Endothelial cell (in vitro differentiated cells): ENCODE measurements around the gene GFAP. TPM values are rescaled to one million over a fixed set of nuclear protein-coding genes. Genes with fewer than 3 reads are reported as not detected.

Experiments used
- DNase-seq: peaks from one replicate; pipeline ENCODE4 v3.0.0; 2021; ENCODE audit warnings: low spot score
- H3K27ac Mint-ChIP-seq: one replicate; pipeline ENCODE4 v1.8.0; 2021; ENCODE audit warnings: mixed read lengths, inconsistent platforms; ENCODE audit not compliant: unreplicated experiment
- H3K27me3 Mint-ChIP-seq: one replicate; pipeline ENCODE4 v1.8.0; 2021; ENCODE audit warnings: mild to moderate bottlenecking, moderate library complexity, mixed read lengths, inconsistent platforms; ENCODE audit not compliant: unreplicated experiment
- H3K36me3 Mint-ChIP-seq: one replicate; pipeline ENCODE4 v1.8.0; 2021; ENCODE audit warnings: mild to moderate bottlenecking, low read depth, mixed read lengths, inconsistent platforms; ENCODE audit not compliant: unreplicated experiment
- H3K4me1 Mint-ChIP-seq: one replicate; pipeline ENCODE4 v1.8.0; 2021; ENCODE audit warnings: mild to moderate bottlenecking, mixed read lengths, inconsistent platforms; ENCODE audit not compliant: unreplicated experiment
- H3K4me3 Mint-ChIP-seq: one replicate; pipeline ENCODE4 v1.8.0; 2021; ENCODE audit warnings: mild to moderate bottlenecking, mixed read lengths, inconsistent platforms; ENCODE audit not compliant: unreplicated experiment
- H3K9me3 Mint-ChIP-seq: one replicate; pipeline ENCODE4 v1.8.0; 2021; ENCODE audit warnings: mixed read lengths, inconsistent platforms; ENCODE audit not compliant: unreplicated experiment
- CTCF ChIP-seq: fragments of 200-600 bp; sonication (generic); IDR thresholded peaks from one replicate; pipeline ENCODE4 v1.5.0; 2021; ENCODE audit warnings: antibody characterized with exemption; ENCODE audit not compliant: unreplicated experiment
- total RNA-seq: library from RNA; stranded (reverse); fragmentation: NEBNext Ultra II Directional; extraction: Animal tissue kit (Norgen Biotek cat#: 25700); gene quantifications from one replicate; pipeline ENCODE4 v1.2.1, GENCODE V29; 2021; ENCODE audit not compliant: unreplicated experiment

The GFAP gene
- total RNA-seq, 1 donor from 2014 or later, result not detected

GRCh38 chr17:44956998-44957981 lies 42.0 kb upstream of the GFAP start:
- H3K36me3 Mint-ChIP-seq, result no peaks in the 10 kb centered on the region
- no peak overlapping the region for H3K27ac Mint-ChIP-seq
- DNase-seq, result no peak
- no peak for TF ChIP-seq CTCF
- H3K4me1 Mint-ChIP-seq, result no peaks in the 10 kb centered on the region
- H3K9me3 Mint-ChIP-seq, result no peaks in the 10 kb centered on the region
- H3K4me3 Mint-ChIP-seq, result no peak overlapping the region
- H3K27me3 Mint-ChIP-seq, result peaks cover 5% of the 10 kb centered on the region

DNA sequence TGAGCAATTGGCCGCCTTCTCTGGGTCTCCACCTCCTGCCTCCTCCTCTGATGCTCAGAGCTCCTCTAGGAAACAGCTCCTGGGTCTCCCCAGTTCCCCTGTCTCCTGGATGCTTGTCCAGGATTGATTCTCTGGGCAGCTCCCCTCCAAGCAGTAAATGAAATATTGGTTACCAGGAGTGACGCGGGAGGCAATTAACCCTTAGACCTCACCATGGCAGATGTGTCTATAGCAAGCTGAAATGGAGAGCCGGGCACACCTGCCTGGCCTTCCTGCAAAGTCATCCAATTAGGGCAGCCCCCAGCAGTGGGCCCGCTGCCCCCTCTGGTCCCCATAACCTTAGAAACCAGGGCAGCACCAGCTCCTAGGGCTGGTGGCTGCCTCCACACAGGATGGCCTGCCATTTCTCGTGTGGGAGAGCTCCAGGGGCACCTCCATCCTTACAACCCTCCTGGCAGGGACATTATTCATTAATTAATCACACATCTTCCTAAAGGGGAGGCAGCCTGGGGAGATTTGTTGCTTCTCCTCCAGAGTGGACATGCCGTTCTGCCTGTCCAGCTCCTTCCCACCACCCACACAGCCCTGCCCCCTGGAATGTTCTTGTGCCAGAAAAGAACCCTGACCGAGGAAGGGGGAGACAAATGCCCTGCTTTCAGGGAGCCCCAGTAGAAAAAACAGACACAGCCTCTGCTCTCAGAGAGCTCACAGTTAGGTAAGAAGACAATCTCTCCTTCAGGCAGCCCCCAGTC lies 40.5 kb upstream of the GFAP start:
- no peaks in the 10 kb centered on the region for H3K36me3 Mint-ChIP-seq
- no peaks in the 10 kb centered on the region for H3K4me1 Mint-ChIP-seq
- no peaks in the 10 kb centered on the region for H3K9me3 Mint-ChIP-seq
- peaks cover 8% of the 10 kb centered on the region for H3K27me3 Mint-ChIP-seq
- H3K27ac Mint-ChIP-seq, result no peak overlapping the region
- no peak overlapping the region for H3K4me3 Mint-ChIP-seq
- TF ChIP-seq CTCF, result no peak
- DNase-seq, result no peak

DNA sequence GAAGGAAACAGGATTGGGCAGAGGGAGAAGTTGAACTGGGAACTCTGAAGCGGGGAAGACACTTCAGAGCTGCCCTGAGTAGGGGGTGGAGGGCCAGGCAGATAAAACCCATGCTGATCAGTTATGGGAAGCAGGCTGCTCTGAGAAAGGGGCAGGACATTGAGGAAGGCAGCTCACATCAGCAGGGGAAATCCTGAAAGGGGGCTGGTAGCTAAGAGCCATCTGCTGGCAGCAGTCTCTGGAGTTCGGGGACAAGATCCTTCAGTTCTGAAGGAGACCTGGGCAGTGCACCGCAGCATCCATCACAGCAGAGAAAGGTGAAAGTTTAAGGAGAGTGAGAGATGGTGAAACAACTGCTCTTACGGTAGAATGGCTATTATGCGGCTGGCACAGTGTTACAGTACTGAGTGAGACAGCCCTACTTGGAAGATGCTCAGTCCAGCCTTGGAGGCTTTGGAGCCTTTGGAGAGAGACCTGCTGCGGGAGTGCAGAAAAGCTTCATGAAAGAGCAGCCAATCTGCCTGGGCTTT lies 37.7 kb upstream of the GFAP start:
- H3K36me3 Mint-ChIP-seq, result no peaks in the 10 kb centered on the region
- peaks cover 9% of the 10 kb centered on the region for H3K27me3 Mint-ChIP-seq
- no peaks in the 10 kb centered on the region for H3K9me3 Mint-ChIP-seq
- no peak for TF ChIP-seq CTCF
- no peak overlapping the region for H3K4me3 Mint-ChIP-seq
- H3K4me1 Mint-ChIP-seq, result no peaks in the 10 kb centered on the region
- no peak overlapping the region for H3K27ac Mint-ChIP-seq
- no peak for DNase-seq

GRCh38 chr17:44948315-44948795 lies 33.1 kb upstream of the GFAP start:
- Mint-ChIP-seq H3K27me3 (peaks cover 17% of the 10 kb centered on the region), H3K4me1 (no peaks in the 10 kb centered on the region), H3K9me3 (no peaks in the 10 kb centered on the region), H3K4me3 (peak overlapping the region; percentile 91), H3K36me3 (no peaks in the 10 kb centered on the region), H3K27ac (no peak overlapping the region)
- TF ChIP-seq CTCF, result no peak
- no peak for DNase-seq
